ENCODE results near the gene PRKN.

The PRKN gene

GRCh38 chr6:162099685-162100084 lies 627.9 kb downstream of the PRKN start:
- intact Hi-C loops (cut with DNase I; ENCODE audit: low total_unique reads): no loop called here
- Histone ChIP-seq H3K36me3 (no peaks in the 10 kb centered on the region), H3K27ac (no peak overlapping the region), H3K9me3 (no peaks in the 10 kb centered on the region), H3K27me3 (no peaks in the 10 kb centered on the region), H3K4me1 (peaks cover 0 to 7% (median 0%) of the 10 kb centered on the region in 4 donors), H3K4me3 (no peak overlapping the region)
- DNase-seq: no peak
- TF ChIP-seq CTCF (IDR thresholded peaks at IDR 0.05): no peak

- TF ChIP-seq CTCF (IDR thresholded peaks at IDR 0.05): no peak
- intact Hi-C loops (cut with DNase I; ENCODE audit: low total_unique reads): no loop called here
Observed at GRCh38 chr6:162092816-162093502, 634.6 kb downstream of the PRKN start.

GRCh38 chr6:162090734-162091133 lies 636.8 kb downstream of the PRKN start:
- no peak overlapping the region for H3K27ac ChIP-seq
- no peak overlapping the region for H3K4me3 ChIP-seq
- no peaks in the 10 kb centered on the region for H3K36me3 ChIP-seq
- no peak for TF ChIP-seq CTCF (IDR thresholded peaks at IDR 0.05)
- peaks cover 0 to 9% (median 0%) of the 10 kb centered on the region in 4 donors for H3K4me1 ChIP-seq
- intact Hi-C loops (cut with DNase I; ENCODE audit: low total_unique reads): no loop called here
- H3K27me3 ChIP-seq: no peaks in the 10 kb centered on the region
- no peak for DNase-seq
- no peaks in the 10 kb centered on the region for H3K9me3 ChIP-seq

More at GRCh38 chr6:162092816-162093502, 634.6 kb downstream of the PRKN start:
- no peak overlapping the region for H3K27ac ChIP-seq
- peaks cover 0 to 9% (median 0%) of the 10 kb centered on the region in 4 donors for H3K4me1 ChIP-seq
- no peaks in the 10 kb centered on the region for H3K36me3 ChIP-seq
- DNase-seq: no peak
- no peaks in the 10 kb centered on the region for H3K9me3 ChIP-seq
- no peak overlapping the region for H3K4me3 ChIP-seq
- H3K27me3 ChIP-seq: no peaks in the 10 kb centered on the region

GRCh38 chr6:162088091-162088490 lies 639.5 kb downstream of the PRKN start:
- intact Hi-C loops (cut with DNase I; ENCODE audit: low total_unique reads): no loop called here
- H3K4me3 ChIP-seq: no peak overlapping the region
- H3K36me3 ChIP-seq: no peaks in the 10 kb centered on the region
- no peaks in the 10 kb centered on the region for H3K9me3 ChIP-seq
- peaks cover 0 to 9% (median 0%) of the 10 kb centered on the region in 4 donors for H3K4me1 ChIP-seq
- no peak for TF ChIP-seq CTCF (IDR thresholded peaks at IDR 0.05)
- no peaks in the 10 kb centered on the region for H3K27me3 ChIP-seq
- H3K27ac ChIP-seq: no peak overlapping the region
- no peak for DNase-seq

GRCh38 chr6:162085561-162085960 lies 642.0 kb downstream of the PRKN start:
- no peaks in the 10 kb centered on the region for H3K36me3 ChIP-seq
- no peak for TF ChIP-seq CTCF (IDR thresholded peaks at IDR 0.05)

More at GRCh38 chr6:162085561-162085960, 642.0 kb downstream of the PRKN start:
- DNase-seq: no peak
- Histone ChIP-seq H3K9me3 (no peaks in the 10 kb centered on the region), H3K4me3 (no peak overlapping the region), H3K4me1 (peaks cover 0 to 3% (median 0%) of the 10 kb centered on the region in 4 donors), H3K27ac (no peak overlapping the region), H3K27me3 (no peaks in the 10 kb centered on the region)
- intact Hi-C loops (cut with DNase I; ENCODE audit: low total_unique reads): no loop called here

Data from tibial artery (tissue), 4 donors.